Measurements from ENCODE around the gene GJC1.

DNA sequence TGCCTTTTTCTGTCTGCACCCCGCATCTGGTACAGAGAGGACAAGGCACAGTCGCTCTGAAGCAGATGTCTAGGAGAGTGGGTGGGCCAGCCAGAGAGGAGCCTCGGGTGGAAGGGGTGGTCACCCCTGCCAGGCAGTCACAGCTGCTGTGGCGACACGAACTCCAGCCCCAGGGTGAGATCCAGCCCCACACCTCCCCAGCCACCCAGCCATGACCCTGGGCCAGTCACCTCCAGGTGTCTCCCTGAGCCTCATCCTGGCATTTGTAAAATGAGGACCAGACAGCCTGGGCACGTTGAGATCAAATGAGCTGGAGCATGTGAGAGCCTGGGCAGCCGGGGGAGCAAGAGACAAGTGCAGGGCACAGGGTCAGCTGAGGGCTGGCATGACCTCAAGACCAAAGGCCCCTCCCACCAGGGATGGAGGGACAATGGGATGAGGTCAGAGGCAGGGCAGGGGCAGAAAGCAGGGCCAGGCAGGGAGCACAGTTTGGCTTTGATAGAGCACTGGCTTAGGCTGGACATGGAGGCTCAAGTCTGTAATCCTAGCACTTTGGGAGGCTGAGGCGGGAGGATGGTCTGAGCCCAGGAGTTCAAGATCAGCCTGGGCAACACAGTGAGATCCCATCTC lies 63.6 kb downstream of the GJC1 start:
- TF ChIP-seq, protein P1, sequence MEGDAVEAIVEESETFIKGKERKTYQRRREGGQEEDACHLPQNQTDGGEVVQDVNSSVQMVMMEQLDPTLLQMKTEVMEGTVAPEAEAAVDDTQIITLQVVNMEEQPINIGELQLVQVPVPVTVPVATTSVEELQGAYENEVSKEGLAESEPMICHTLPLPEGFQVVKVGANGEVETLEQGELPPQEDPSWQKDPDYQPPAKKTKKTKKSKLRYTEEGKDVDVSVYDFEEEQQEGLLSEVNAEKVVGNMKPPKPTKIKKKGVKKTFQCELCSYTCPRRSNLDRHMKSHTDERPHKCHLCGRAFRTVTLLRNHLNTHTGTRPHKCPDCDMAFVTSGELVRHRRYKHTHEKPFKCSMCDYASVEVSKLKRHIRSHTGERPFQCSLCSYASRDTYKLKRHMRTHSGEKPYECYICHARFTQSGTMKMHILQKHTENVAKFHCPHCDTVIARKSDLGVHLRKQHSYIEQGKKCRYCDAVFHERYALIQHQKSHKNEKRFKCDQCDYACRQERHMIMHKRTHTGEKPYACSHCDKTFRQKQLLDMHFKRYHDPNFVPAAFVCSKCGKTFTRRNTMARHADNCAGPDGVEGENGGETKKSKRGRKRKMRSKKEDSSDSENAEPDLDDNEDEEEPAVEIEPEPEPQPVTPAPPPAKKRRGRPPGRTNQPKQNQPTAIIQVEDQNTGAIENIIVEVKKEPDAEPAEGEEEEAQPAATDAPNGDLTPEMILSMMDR (IDR thresholded peaks at IDR 0.05), result no peak
- no peak for TF ChIP-seq ZFX (IDR thresholded peaks at IDR 0.05; ENCODE audit: borderline replicate concordance)
